DND-41 (cell line): ENCODE data around the gene JARID2.

Experiments used
- ATAC-seq: fragments of 200-7000 bp; cut with Tn5 transposase; 3 replicates; pipeline ENCODE4 v1.9.1; 2021; ENCODE audit warnings: low read depth; ENCODE audit not compliant: insufficient read depth
- DNase-seq: peaks from one replicate; pipeline ENCODE4 v3.0.0-alpha.2; 2020
- H2AFZ ChIP-seq: 2 replicates; pipeline ENCODE4 v1.6.0; 2012; ENCODE audit warnings: low read depth, low read length
- H3K27ac ChIP-seq: 2 replicates; pipeline ENCODE4 v1.5.1; 2012; ENCODE audit warnings: low read length, inconsistent platforms
- H3K27me3 ChIP-seq: fragments of 200-600 bp; sonication (generic); 2 replicates; pipeline ENCODE4 v1.6.0; 2012; ENCODE audit warnings: low read length, mild to moderate bottlenecking, inconsistent platforms; ENCODE audit not compliant: insufficient read depth, poor library complexity
- H3K36me3 ChIP-seq: 2 replicates; pipeline ENCODE4 v1.5.1; 2012; ENCODE audit warnings: low read length, inconsistent platforms; ENCODE audit not compliant: insufficient read depth
- H3K4me1 ChIP-seq: 2 replicates; pipeline ENCODE4 v1.5.1; 2012; ENCODE audit warnings: mild to moderate bottlenecking, low read length; ENCODE audit not compliant: insufficient read depth
- H3K4me2 ChIP-seq: 2 replicates; pipeline ENCODE4 v1.6.0; 2012; ENCODE audit warnings: mild to moderate bottlenecking, moderate library complexity, low read length, inconsistent platforms; ENCODE audit not compliant: insufficient read depth
- H3K4me3 ChIP-seq, 2 experiments: fragments of 200-600 bp in 1 of 2; shearing (Covaris generic) in 1 of 2; 2 replicates each; pipeline ENCODE4 v1.5.1; 2012 to 2016; ENCODE audit warnings: inconsistent platforms in 2 of 2, low read length in 2 of 2, mild to moderate bottlenecking in 2 of 2, low read depth in 1 of 2, moderate library complexity in 1 of 2
- H3K79me2 ChIP-seq: 2 replicates; pipeline ENCODE4 v1.6.0; 2012; ENCODE audit warnings: low read length, inconsistent platforms; ENCODE audit not compliant: insufficient read depth
- H3K9ac ChIP-seq: 2 replicates; pipeline ENCODE4 v1.6.0; 2012; ENCODE audit warnings: low read depth, mild to moderate bottlenecking, inconsistent platforms, low read length, moderate library complexity
- H3K9me3 ChIP-seq: 2 replicates; pipeline ENCODE4 v1.5.1; 2012; ENCODE audit warnings: low read length, moderate library complexity, mild to moderate bottlenecking, inconsistent platforms; ENCODE audit not compliant: insufficient read depth, severe bottlenecking
- H4K20me1 ChIP-seq: 2 replicates; pipeline ENCODE4 v1.6.0; 2012; ENCODE audit warnings: low read length; ENCODE audit not compliant: insufficient read depth
- CTCF ChIP-seq: IDR thresholded peaks from 2 replicates; pipeline ENCODE4 v1.5.1; 2012; ENCODE audit warnings: borderline replicate concordance, low read length, moderate library complexity, mild to moderate bottlenecking; ENCODE audit not compliant: poor library complexity, severe bottlenecking; ENCODE audit errors: extremely low read depth
- EZH2 ChIP-seq: IDR thresholded peaks from 3 replicates; pipeline ENCODE4 v1.6.1; 2012; ENCODE audit warnings: borderline replicate concordance, low read depth, mild to moderate bottlenecking, moderate library complexity, low read length, inconsistent platforms; ENCODE audit not compliant: severe bottlenecking

Gene JARID2

DNA sequence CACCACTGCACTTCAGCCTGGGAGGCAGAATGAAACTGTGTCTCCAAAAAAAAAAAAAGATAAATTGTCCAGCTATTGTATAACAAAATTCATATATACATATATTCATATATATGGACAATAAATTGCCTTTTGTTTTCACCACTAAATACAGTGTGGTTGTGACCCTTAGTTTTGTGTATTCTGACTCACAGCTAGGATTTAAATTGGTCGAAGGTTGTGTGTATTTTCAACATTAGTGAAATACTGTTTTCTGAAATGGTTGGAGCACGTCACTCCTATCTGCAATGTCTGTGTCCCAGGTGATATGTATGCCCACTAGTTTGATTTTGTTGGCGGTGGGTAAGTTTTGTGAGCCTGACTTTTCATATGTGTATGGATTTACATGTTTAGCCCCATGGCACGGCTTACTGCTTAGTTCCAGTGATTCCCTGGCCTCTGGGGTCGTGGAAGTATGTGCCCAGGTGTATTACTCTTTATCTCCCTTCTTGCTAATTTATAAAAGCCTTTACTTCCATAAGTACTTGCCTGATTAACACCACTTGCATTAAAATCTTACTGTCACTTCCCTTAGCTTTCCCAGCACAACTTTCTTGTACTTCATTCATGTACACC, 33.3 kb downstream of the JARID2 start:
- Histone ChIP-seq H3K27ac (no peak overlapping the region), H3K4me2 (no peak overlapping the region), H3K9ac (no peak overlapping the region), H3K79me2 (peaks cover 79% of the 10 kb centered on the region), H3K27me3 (no peaks in the 10 kb centered on the region), H3K36me3 (no peaks in the 10 kb centered on the region), H3K9me3 (no peaks in the 10 kb centered on the region), H3K4me3 (no peak overlapping the region), H2AFZ (no peak overlapping the region), H3K4me1 (no peaks in the 10 kb centered on the region), H4K20me1 (peaks cover 53% of the 10 kb centered on the region)
- DNase-seq (no peak), ATAC-seq (no peak)
- no peak for TF ChIP-seq CTCF
- TF ChIP-seq EZH2: no peak

DNA sequence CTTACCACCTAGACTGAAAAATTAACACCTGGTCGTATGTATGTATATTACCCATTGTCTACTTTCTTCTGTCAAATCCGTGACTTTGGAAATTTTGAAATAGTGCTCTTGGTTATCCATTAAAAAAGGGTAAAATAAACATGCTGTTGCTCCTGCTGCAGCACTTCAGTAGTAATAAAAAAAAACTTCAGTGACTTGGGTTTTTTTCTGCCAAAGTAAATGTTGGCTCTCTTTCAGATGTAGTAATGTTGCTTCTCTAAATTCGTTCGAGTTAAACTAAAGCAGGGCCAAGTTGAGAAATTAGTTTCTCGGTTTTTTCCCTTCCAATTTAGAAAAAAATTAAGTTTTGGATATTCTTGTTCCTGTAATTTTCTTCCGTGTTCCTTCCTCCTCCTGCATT, 34.2 kb downstream of the JARID2 start:
- Histone ChIP-seq H3K4me3 (no peak overlapping the region), H3K27ac (no peak overlapping the region), H3K9me3 (no peaks in the 10 kb centered on the region), H4K20me1 (peaks cover 46% of the 10 kb centered on the region), H3K4me1 (no peaks in the 10 kb centered on the region), H3K79me2 (peaks cover 73% of the 10 kb centered on the region), H3K27me3 (no peaks in the 10 kb centered on the region), H2AFZ (no peak overlapping the region), H3K9ac (no peak overlapping the region), H3K4me2 (no peak overlapping the region), H3K36me3 (no peaks in the 10 kb centered on the region)
- DNase-seq: no peak
- no peak for TF ChIP-seq CTCF
- ATAC-seq: no peak

DNA sequence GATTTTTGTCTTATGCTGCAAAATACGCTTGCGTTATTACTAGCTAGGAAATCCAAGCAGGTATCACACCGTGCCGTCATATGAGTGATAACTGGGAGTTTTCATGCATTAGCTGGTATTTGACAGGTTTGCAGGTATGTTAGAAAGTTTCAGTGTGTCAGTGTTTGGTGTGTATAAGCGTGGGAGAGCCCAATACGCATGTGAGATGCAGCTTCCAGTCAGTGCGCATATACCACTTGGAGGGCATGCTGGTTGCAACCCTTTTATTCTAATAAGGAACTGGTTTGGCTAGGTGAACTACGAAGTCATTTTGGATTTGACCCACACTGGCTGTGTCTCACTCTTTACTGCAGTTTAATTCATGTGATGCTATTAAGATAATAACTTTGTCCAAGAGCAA, 35.1 kb downstream of the JARID2 start:
- H3K9ac ChIP-seq: no peak overlapping the region
- H3K4me2 ChIP-seq: no peak overlapping the region
- no peak overlapping the region for H2AFZ ChIP-seq
- H3K27me3 ChIP-seq: no peaks in the 10 kb centered on the region
- H3K27ac ChIP-seq: no peak overlapping the region
- DNase-seq (no peak), ATAC-seq (no peak)
- no peaks in the 10 kb centered on the region for H3K9me3 ChIP-seq
- no peaks in the 10 kb centered on the region for H3K4me1 ChIP-seq
- no peaks in the 10 kb centered on the region for H3K36me3 ChIP-seq
- H3K4me3 ChIP-seq: no peak overlapping the region
- TF ChIP-seq CTCF (no peak), EZH2 (no peak)
- peaks cover 70% of the 10 kb centered on the region for H3K79me2 ChIP-seq
- H4K20me1 ChIP-seq: peaks cover 40% of the 10 kb centered on the region

- Histone ChIP-seq H3K36me3 (no peaks in the 10 kb centered on the region), H3K27ac (no peak overlapping the region), H3K27me3 (no peaks in the 10 kb centered on the region), H3K4me2 (no peak overlapping the region), H3K79me2 (peaks cover 60% of the 10 kb centered on the region), H4K20me1 (peaks cover 29% of the 10 kb centered on the region), H3K4me1 (no peaks in the 10 kb centered on the region), H3K9ac (no peak overlapping the region), H3K9me3 (no peaks in the 10 kb centered on the region), H3K4me3 (no peak overlapping the region), H2AFZ (no peak overlapping the region)
- TF ChIP-seq CTCF (no peak), EZH2 (no peak)
- no peak for ATAC-seq
- no peak for DNase-seq
Measured at GRCh38 chr6:15282334-15282733, 36.5 kb downstream of the JARID2 start.
